Right ventricle myocardium inferior (tissue), 1 donor: ENCODE results near the gene LRP5. TPM values are rescaled to one million over a fixed set of nuclear protein-coding genes. Genes with fewer than 3 reads are reported as not detected.

ENCODE experiments used
- ATAC-seq: fragments of 200-7000 bp; cut with Tn5 transposase; one replicate; pipeline ENCODE4 v1.9.1; 2020; ENCODE audit warnings: mild to moderate bottlenecking, moderate library complexity
- DNase-seq: peaks from one replicate; pipeline ENCODE4 v3.0.0; 2021; ENCODE audit errors: missing footprints
- intact Hi-C: fragments of 100-400 bp; cut with DNase I; formaldehyde crosslinking; loops from one replicate; pipeline ENCODE4 v1.11.0; 2022
- total RNA-seq: library from RNA; stranded (reverse); fragmentation: NEBNext Ultra II Directional; extraction: Animal tissue kit (Norgen Biotek cat#: 25700); gene quantifications from one replicate; pipeline ENCODE4 v1.2.1, GENCODE V29; 2021
- donor health status: DM: no; HTN: yes; CAD: no; lungs with severe emphysema.

Gene LRP5
- total RNA-seq, 1 donor from 2014 or later: 61.6 TPM

DNA sequence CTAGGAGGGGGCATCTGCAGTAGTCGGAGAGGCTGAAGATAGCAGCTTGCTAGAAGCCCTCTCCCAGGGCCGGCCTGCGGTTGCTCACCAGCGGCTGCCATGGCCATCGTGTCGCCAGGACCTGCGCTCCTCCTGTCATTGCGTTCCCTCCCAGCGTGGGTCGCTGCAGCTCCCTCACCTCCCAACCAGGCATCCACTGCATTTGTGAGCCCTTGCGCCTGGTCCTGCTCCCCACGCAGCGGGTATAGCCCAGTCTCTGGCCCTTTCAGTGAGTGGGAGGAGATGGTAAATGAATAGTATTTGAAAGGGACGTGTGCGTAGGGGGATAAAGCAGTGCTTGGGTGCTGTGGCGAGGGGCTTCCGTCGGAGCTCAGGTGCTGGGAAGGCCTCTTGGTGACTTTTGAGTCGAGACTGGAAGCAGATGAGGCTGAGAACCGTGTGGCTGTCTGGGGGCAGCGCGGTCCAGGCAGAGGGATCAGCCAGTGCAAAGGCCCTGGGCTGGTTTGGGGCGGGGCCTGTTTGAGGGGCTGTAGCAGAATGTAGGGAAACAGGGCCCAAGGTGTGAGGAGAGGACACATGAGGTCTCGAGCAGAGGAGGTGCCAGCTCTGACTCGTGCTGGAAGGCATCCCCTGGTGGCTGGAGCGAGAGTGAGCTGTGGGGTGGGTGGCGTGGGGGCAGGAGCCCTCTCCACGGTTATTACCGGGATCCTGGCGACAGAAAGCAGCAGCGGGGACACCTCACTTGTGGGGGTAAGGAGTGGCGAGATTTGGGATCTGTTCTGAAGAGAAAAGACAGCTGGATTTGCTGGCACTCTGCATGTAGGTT, 39.3 kb downstream of the LRP5 start:
- intact Hi-C loops: loop anchor here (5.0 kb wide), 1 partner anchor 39 kb away; the partner anchor contains the start of gene LRP5
- DNase-seq (no peak), ATAC-seq (no peak)

DNA sequence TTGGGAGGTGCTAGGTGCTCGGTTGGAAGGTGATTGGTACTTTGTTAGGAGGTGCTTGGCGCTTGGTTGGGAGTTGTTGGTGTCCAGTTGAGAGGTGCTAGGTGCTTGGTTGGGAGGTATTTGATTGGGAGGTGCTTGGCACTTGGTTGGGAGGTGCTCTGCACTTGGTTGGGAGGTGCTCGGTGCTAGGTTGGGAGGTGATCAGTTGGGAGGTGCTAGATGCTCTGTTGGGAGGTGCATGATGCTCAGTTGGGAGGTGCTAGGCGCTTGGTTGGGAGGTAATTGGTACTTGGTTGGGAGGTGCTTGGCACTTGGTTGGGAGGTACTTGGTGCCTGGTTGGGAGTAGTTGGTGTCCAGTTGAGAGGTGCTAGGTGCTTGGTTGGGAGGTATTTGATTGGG, 40.2 kb downstream of the LRP5 start:
- ATAC-seq (no peak), DNase-seq (no peak)
- intact Hi-C loops: loop anchor here (5.0 kb wide), 1 partner anchor 40 kb away; the partner anchor contains the start of gene LRP5

DNA sequence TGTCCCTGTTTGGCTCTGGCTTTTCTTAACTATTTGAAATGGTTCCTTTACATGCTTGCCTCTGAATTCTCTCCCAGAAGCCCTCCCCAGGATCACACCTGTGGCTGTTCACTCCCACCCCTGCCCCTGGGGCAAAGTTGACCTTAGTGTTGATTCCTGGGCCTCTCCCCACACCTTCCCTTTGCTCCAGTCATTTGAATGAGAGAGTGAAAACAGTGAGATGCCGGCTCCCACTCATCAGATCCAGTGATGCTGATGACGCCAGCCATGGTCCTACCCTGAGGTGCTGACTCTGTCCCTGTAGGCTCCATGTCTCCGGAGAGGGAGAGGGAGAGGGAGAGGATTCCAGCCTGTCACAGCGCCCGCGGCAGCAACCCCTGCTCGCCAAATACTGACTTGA, 40.7 kb downstream of the LRP5 start:
- no peak for DNase-seq
- intact Hi-C loops: loop anchor here (5.0 kb wide), 1 partner anchor 41 kb away; the partner anchor contains the start of gene LRP5
- ATAC-seq: no peak

DNA sequence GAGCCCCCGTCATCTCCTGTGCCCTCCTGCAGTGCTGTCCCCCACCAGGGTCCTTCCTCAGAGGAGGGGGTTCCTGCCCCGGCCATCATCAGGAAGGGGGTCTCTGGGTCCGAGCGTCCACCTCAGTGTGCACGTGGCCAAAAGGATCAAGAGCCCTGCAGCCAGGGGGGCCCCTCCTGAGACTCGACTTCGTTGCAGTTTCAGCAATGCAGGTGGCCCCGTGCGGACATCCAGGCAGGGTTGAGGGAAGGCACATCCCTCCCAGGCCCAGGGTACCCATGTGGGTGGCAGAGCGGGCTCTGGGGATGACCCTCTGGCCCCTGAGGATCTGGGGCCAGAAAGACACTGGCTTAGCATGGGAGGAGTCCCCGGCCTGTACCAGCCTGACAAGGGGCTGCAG, 41.3 kb downstream of the LRP5 start:
- DNase-seq (no peak), ATAC-seq (no peak)
- intact Hi-C loops: loop anchor here (1.0 to 5.0 kb wide), 2 partner anchors 17 to 41 kb away; partner anchors contain the start of gene LRP5

DNA sequence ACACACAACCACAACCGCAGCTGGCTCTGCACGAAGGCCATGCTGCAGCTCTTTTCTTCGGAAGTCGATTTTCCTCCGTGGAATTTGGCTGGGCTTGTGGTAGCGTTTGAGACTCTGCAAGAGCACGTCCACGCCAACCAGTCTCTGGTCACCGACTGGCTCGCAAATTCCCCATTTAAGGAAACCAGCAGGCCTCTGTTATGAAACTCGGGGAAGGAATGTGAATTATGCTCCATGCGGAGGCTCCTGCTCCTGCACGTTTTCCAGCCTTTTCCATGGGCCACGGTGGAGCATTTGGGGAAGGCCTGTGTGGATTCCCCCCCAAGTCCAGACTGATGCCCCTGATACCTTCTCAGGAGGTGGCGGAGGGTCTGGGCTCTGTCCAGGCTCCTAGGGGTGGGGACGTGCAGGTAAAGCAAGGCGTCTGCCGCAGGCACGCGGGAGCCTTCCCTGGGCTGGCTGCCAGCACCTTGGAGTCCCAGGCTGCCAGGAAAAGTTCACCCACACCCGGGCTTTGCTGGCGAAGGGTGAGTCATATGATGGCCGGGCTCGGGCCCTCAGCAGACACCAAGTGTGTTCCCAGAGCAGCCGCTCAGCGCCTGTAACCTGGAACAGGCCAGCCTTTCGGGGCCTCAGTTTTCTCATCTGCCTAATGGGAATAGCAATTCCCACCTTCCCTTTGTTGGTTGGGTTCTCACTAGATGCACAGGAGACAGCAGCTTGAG, 41.9 kb downstream of the LRP5 start:
- peak; percentile 87 for DNase-seq
- peak; percentile 87 for ATAC-seq
- intact Hi-C loops: loop anchor here (1.0 to 5.0 kb wide), 2 partner anchors 16 to 42 kb away; partner anchors contain the start of gene LRP5

DNA sequence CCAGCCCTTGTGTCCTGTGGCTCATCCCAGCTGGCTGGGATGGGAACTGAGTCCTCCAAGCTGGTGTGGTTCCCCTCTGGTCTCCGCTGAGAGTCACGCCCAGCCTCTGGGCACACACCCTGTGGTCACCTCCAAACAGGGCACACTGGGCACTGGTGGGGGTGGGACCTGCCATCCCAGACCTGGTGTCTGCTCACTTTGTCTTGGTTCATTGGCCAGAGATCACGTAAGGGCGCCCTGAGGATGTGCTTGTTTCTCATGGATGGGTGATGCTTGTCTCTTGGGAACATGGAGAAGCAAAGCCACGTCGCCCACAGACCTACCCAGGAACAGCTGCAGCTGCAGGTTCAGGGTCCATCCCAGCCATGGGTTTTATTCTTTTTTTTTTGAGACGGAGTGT, 43.1 kb downstream of the LRP5 start:
- intact Hi-C loops: no loop called here
- no peak for DNase-seq
- no peak for ATAC-seq

DNA sequence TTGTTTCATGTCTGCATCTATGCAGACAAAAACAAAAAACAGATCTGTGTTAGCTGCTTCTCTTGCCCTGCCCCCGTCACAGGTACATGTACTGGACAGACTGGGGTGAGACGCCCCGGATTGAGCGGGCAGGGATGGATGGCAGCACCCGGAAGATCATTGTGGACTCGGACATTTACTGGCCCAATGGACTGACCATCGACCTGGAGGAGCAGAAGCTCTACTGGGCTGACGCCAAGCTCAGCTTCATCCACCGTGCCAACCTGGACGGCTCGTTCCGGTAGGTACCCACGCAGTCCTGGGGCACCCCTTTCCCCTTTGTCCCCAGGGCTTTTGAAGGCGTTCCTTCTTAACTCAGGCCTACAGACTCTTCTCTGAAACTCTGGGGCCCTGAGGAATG, 45.2 kb downstream of the LRP5 start:
- intact Hi-C loops: no loop called here
- DNase-seq (no peak), ATAC-seq (no peak)

DNA sequence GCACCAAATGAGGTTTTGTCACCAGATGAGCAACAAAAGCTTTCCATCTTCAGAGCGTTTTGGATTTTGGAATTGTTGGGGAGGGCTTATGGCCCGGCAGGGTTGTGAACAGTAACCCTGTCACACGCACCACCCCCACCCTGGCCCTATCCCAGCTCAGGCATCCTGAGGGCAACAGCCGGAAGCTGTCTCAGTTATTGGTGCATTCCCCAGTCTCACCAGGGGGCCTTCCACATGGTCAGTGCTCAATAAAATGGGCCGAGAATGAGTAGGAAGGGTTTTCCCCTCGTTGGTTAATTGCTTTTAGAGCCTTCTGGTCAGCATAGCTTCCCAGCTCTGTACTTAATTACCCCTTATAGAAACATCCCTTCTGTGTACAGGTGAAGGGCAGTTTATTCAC, 46.0 kb downstream of the LRP5 start:
- intact Hi-C loops: no loop called here
- ATAC-seq: no peak

DNA sequence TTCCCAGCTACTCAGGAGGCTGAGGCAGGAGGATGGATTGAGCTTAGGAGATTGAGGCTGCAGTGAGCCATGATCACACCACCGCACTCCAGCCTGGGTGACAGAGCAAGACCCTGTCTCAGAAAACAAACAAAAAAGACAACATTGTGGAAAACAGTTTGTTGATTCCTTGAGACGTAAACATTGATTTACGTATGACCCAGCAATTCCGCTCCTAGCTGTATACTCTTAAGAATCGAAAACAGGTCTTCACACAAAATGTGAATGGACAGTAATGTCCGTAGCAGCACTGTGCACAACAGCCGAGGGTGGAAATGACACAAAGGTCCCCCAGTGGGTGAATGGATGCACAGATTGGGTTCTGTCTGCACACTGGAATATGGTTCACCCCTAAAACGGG, 49.3 kb downstream of the LRP5 start:
- intact Hi-C loops: no loop called here
- no peak for DNase-seq
- ATAC-seq: no peak

More for the DNA sequence above, 46.0 kb downstream of the LRP5 start:
- no peak for DNase-seq

DNA sequence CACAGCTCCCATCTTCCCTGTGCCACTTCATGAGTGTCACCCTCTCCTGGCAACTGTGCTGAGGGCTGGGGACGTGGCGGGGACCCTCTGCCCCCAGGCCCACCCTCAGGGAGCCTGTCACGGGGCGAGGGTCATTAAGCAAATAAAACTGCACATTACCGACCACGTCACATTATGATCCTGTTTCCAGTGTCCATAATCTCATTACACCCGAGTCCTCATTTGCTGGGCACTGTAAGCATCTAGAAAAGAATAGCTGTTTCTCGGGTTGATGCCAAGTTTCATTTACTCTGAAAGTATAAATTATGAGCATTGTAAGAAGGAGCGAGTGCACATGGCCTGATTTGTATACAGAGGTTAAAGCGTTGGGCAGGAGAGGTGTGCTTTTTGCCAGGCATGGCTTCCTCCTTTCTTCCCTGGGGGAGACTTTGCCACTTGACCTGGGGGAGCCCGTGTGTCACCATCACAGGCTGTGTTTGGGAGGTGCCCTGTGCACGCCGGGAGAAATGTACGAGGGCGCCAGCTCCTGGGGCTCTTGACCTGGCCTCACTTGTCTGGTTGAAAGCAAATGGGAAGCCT, 50.5 kb downstream of the LRP5 start:
- intact Hi-C loops: no loop called here
- DNase-seq: no peak
- no peak for ATAC-seq

GRCh38 chr11:68363776-68364175, 51.4 kb downstream of the LRP5 start:
- no peak for ATAC-seq
- no peak for DNase-seq
- intact Hi-C loops: no loop called here

DNA sequence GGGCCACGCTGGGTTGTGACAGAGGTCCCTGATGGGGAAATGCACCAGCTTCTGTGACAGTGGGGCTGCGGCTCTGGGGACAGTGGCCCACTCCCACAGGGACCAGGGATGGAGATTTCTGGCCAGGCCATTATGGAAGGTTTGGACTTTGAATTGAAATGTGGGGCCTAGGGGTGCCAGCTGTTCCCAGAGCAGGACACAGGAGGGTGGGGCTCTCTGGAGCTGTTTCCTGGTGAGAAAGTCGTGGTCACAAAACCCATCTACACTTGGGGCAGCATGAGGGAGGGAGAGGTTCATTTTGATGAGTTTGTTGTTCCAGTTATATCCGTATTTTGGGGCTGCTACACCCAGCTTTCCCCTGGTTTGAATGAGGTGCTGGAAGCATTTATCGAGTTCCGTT, 52.2 kb downstream of the LRP5 start:
- intact Hi-C loops: no loop called here
- no peak for ATAC-seq
- no peak for DNase-seq

GRCh38 chr11:68365943-68366435, 53.6 kb downstream of the LRP5 start:
- no peak for ATAC-seq
- intact Hi-C loops: no loop called here
- no peak for DNase-seq

- ATAC-seq (no peak), DNase-seq (no peak)
- intact Hi-C loops: no loop called here
These were observed 54.9 kb downstream of the LRP5 start for GRCh38 chr11:68367252-68367651.

DNA sequence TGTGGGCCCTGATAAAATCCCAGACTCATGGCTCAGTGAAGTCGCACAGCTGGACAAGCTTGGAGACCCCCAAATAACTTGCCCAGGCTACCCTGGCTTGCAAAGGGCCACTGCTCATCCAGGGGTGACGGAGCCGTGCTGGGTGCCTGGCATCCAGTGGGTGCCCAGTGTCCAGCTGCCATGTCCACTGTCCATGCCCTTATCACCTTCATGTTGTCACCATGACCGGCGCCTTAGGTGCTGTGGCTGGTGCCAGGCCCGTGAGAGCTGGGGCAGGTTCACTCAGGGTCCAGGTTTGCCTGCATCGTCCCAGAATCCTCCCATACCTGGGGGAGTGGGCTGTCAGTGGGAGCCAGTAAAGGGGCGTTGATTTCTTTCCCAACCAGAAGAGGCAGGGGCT, 57.4 kb downstream of the LRP5 start:
- DNase-seq: no peak
- intact Hi-C loops: loop anchor here (1.0 kb wide), 1 partner anchor 15 kb away; no protein-coding TSS in a partner anchor

GRCh38 chr11:68370211-68371111, 58.1 kb downstream of the LRP5 start:
- no peak for DNase-seq
- ATAC-seq: peak; percentile 57
- intact Hi-C loops: loop anchor here (1.0 kb wide), 1 partner anchor 16 kb away; no protein-coding TSS in a partner anchor

More for the DNA sequence above, 57.4 kb downstream of the LRP5 start:
- ATAC-seq: no peak

- ATAC-seq: peak; percentile 23
These were observed 59.0 kb downstream of the LRP5 start for GRCh38 chr11:68371171-68372041.

More at GRCh38 chr11:68371171-68372041, 59.0 kb downstream of the LRP5 start:
- intact Hi-C loops: no loop called here
- no peak for DNase-seq
